HFF-Myc (cell line): ENCODE results near the gene GGCX.
A peak's percentile ranks its signal among the peaks of the same experiment; 100 is the strongest.

ENCODE experiments used
- DNase-seq: peaks from one replicate; pipeline ENCODE4 v3.0.0-alpha.2; 2011; ENCODE audit warnings: low read depth; ENCODE audit errors: extremely low read depth
- H3K4me3 ChIP-seq: replicated peaks from 2 replicates; pipeline ENCODE4 v1.5.1; 2011; ENCODE audit warnings: low read depth, mild to moderate bottlenecking, control low read depth, low read length
- CTCF ChIP-seq: IDR thresholded peaks from 2 replicates; pipeline ENCODE4 v1.5.1; 2012; ENCODE audit warnings: mild to moderate bottlenecking, low read depth, low read length, control low read depth; ENCODE audit errors: missing control alignments

Gene GGCX

GRCh38 chr2:85539361-85540132 is 21.7 kb downstream of the GGCX start:
- TF ChIP-seq CTCF = no peak
- no peak for DNase-seq
- H3K4me3 ChIP-seq = peak overlapping the region; percentile 96

- H3K4me3 ChIP-seq = peak within 1 kb of the TSS; percentile 96
- DNase-seq = peak; percentile 77
- TF ChIP-seq CTCF = peak; percentile 64
Observed at GRCh38 chr2:85538507-85539360, 22.6 kb downstream of the GGCX start, which contains the start of gene MAT2A. TSS of gene MAT2A (plus strand) at chr2:85539168. CDS start at chr2:85539288, 120 bp downstream.

GRCh38 chr2:85537600-85538506 is 23.4 kb downstream of the GGCX start:
- DNase-seq = no peak
- peak overlapping the region; percentile 96 for H3K4me3 ChIP-seq
- TF ChIP-seq CTCF = no peak

GRCh38 chr2:85536479-85536878 is 24.8 kb downstream of the GGCX start:
- H3K4me3 ChIP-seq = peak overlapping the region; percentile 96; the same call in 1 of the 2 replicates
- DNase-seq = peak; percentile 72
- no peak for TF ChIP-seq CTCF

GRCh38 chr2:85534881-85535280 is 26.4 kb downstream of the GGCX start:
- TF ChIP-seq CTCF = no peak
- no peak overlapping the region for H3K4me3 ChIP-seq
- DNase-seq = no peak

GRCh38 chr2:85534099-85534498 is 27.2 kb downstream of the GGCX start:
- no peak for DNase-seq
- H3K4me3 ChIP-seq = no peak overlapping the region
- TF ChIP-seq CTCF = no peak
